ENCODE data around the gene ZNF132. TPM values are rescaled to one million over a fixed set of nuclear protein-coding genes. Genes with fewer than 3 reads are reported as not detected.
A peak's percentile ranks its signal among the peaks of the same experiment; 100 is the strongest.

ZNF132 gene
- total RNA-seq, 1 experiment from 2014 or later, result 2.6 TPM

- ChIA-PET POLR2A (no interaction called here), CTCF (interaction anchor here (0.6 to 1.3 kb wide), 4 partner anchors 17 to 128 kb away, joined by 3 to 4 read pairs (median 3); no protein-coding TSS in a partner anchor)
- H3K4me3 Mint-ChIP-seq, result peak within 1 kb of the TSS; percentile 73
- H3K27me3 Mint-ChIP-seq (ENCODE audit: low read depth), result peaks cover 28% of the 10 kb centered on the region
- no peaks in the 10 kb centered on the region for H3K9me3 Mint-ChIP-seq
- no peak within 1 kb of the TSS; the same call in 1 of the 2 replicates for H3K27ac Mint-ChIP-seq
- DNase-seq (ENCODE audit: low spot score), result peak; percentile 99
- H3K4me1 Mint-ChIP-seq, result peaks cover 12% of the 10 kb centered on the region
- H3K36me3 Mint-ChIP-seq, result no peaks in the 10 kb centered on the region
- ATAC-seq, result peak; percentile 91
- peak; percentile 67 for TF ChIP-seq SP1 (CRISPR knock-in tag; conservative IDR thresholded peaks at IDR 0.05)
- TF ChIP-seq JUN (CRISPR knock-in tag; IDR thresholded peaks at IDR 0.05), result no peak
- no peak for TF ChIP-seq IRF2 (CRISPR knock-in tag; IDR thresholded peaks at IDR 0.05; ENCODE audit: borderline replicate concordance, low read depth)
- peak; percentile 97 for TF ChIP-seq USF1 (CRISPR knock-in tag; IDR thresholded peaks at IDR 0.05)
- peak; percentile 73 for TF ChIP-seq ZNF423 (CRISPR knock-in tag; IDR thresholded peaks at IDR 0.05)
- no peak for TF ChIP-seq AR (CRISPR knock-in tag; IDR thresholded peaks at IDR 0.05)
- no peak for TF ChIP-seq EMX1 (CRISPR knock-in tag; IDR thresholded peaks at IDR 0.05)
- TF ChIP-seq ATF6 (CRISPR knock-in tag; IDR thresholded peaks at IDR 0.05), result no peak
- TF ChIP-seq ZNF416 (CRISPR knock-in tag; IDR thresholded peaks at IDR 0.05), result no peak
- 0 out of 2 replicates have a peak, but pooled peaks have one; percentile 32 for TF ChIP-seq TEAD4 (CRISPR knock-in tag; IDR thresholded peaks at IDR 0.05)
- TF ChIP-seq CTCF (IDR thresholded peaks at IDR 0.05), result no peak
- TF ChIP-seq ZNF425 (CRISPR knock-in tag; conservative IDR thresholded peaks at IDR 0.05), result no peak
- TF ChIP-seq ATF3 (CRISPR knock-in tag; conservative IDR thresholded peaks at IDR 0.05), result no peak
- no peak for TF ChIP-seq PRRX2 (CRISPR knock-in tag; IDR thresholded peaks at IDR 0.05)
- TF ChIP-seq TEAD1 (CRISPR knock-in tag; IDR thresholded peaks at IDR 0.05), result peak; percentile 52; the same call in 1 of the 2 replicates
- TF ChIP-seq ZNF281 (CRISPR knock-in tag; IDR thresholded peaks at IDR 0.05), result no peak
- 0 out of 2 replicates have a peak, but pooled peaks have one; percentile 55 for TF ChIP-seq CREM (CRISPR knock-in tag; IDR thresholded peaks at IDR 0.05)
- no peak for TF ChIP-seq RELA (CRISPR knock-in tag; IDR thresholded peaks at IDR 0.05; ENCODE audit: borderline replicate concordance)
- no peak for TF ChIP-seq SOX15 (CRISPR knock-in tag; IDR thresholded peaks at IDR 0.05)
- TF ChIP-seq TCF7 (CRISPR knock-in tag; IDR thresholded peaks at IDR 0.05; ENCODE audit: low read depth), result no peak
- no peak for TF ChIP-seq HMGA2 (CRISPR knock-in tag; IDR thresholded peaks at IDR 0.05)
- no peak for TF ChIP-seq GTF2I (CRISPR knock-in tag; conservative IDR thresholded peaks at IDR 0.05)
- TF ChIP-seq NR1H2 (CRISPR knock-in tag; IDR thresholded peaks at IDR 0.05), result no peak
- no peak for TF ChIP-seq SMAD3 (CRISPR knock-in tag; IDR thresholded peaks at IDR 0.05; ENCODE audit: borderline replicate concordance)
- no peak for TF ChIP-seq ZNF232 (CRISPR knock-in tag; IDR thresholded peaks at IDR 0.05)
These were observed 27.0 kb upstream of the ZNF132 start, which contains the start of gene ZNF324 for GRCh38 chr19:58466760-58467589. ZNF324 (plus strand) TSS chr19:58467080; CDS start chr19:58469186, 2,106 bp downstream.
